Neural progenitor cell (in vitro differentiated cells): Measurements from ENCODE around the gene MCCC1.

Experiments used
- EZH2 ChIP-seq: fragments of 200-600 bp; sonication (generic); IDR thresholded peaks from 2 replicates; pipeline ENCODE4 v1.6.1; 2017; ENCODE audit warnings: antibody characterized with exemption, mild to moderate bottlenecking, moderate library complexity
- EZH2phosphoT487 ChIP-seq: fragments of 200-600 bp; sonication (generic); IDR thresholded peaks from 2 replicates; pipeline ENCODE4 v1.6.1; 2017; ENCODE audit warnings: antibody characterized with exemption
- TF ChIP-seq, protein P1 (sequence below): fragments of 200-600 bp; sonication (generic); IDR thresholded peaks from 2 replicates; pipeline ENCODE4 v1.5.1; 2017; ENCODE audit warnings: antibody characterized with exemption, mild to moderate bottlenecking

DNA sequence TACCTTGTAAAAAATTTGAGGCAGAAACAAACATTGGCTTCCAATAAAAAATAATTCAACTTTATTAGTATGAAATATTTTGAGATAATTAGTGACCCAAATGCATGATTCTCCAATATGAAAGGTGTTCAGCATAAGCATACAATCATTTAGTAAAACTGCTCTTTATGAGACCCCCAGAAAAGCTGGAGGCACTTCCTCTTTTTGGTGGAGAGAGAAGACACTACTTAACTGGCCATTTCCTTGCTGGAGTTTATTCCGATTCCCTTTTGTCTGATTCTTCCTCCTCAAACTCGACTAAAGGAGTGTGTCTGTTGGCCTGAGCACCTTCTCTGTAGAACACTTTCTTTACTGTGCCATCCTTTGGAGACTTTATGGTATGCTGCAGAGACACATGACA lies 84.1 kb downstream of the MCCC1 start:
- TF ChIP-seq, protein P1, sequence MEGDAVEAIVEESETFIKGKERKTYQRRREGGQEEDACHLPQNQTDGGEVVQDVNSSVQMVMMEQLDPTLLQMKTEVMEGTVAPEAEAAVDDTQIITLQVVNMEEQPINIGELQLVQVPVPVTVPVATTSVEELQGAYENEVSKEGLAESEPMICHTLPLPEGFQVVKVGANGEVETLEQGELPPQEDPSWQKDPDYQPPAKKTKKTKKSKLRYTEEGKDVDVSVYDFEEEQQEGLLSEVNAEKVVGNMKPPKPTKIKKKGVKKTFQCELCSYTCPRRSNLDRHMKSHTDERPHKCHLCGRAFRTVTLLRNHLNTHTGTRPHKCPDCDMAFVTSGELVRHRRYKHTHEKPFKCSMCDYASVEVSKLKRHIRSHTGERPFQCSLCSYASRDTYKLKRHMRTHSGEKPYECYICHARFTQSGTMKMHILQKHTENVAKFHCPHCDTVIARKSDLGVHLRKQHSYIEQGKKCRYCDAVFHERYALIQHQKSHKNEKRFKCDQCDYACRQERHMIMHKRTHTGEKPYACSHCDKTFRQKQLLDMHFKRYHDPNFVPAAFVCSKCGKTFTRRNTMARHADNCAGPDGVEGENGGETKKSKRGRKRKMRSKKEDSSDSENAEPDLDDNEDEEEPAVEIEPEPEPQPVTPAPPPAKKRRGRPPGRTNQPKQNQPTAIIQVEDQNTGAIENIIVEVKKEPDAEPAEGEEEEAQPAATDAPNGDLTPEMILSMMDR: no peak
- no peak for TF ChIP-seq EZH2phosphoT487
- no peak for TF ChIP-seq EZH2
